Sigmoid colon (tissue), 4 donors: Measurements from ENCODE around the gene RABGAP1.

ENCODE experiments used
- CTCF ChIP-seq, 4 experiments: fragments of 450-650 bp in 3 of 4; fragments of 200-600 bp in 1 of 4; IDR thresholded peaks; one replicate each; pipeline ENCODE4 v1.5.1; 2016 to 2019; ENCODE audit warnings: antibody characterized with exemption in 4 of 4, mild to moderate bottlenecking in 3 of 4, moderate library complexity in 2 of 4
- EP300 ChIP-seq, 4 donors: sonication (generic); formaldehyde crosslinking; IDR thresholded peaks; one replicate each; pipeline ENCODE4 v1.6.1; 2017; ENCODE audit warnings: antibody characterized with exemption in 4 of 4
- POLR2A ChIP-seq, 2 donors: fragments of 450-650 bp; IDR thresholded peaks; one replicate each; pipeline ENCODE4 v1.6.1; 2016; ENCODE audit warnings: antibody characterized with exemption in 2 of 2, mild to moderate bottlenecking in 2 of 2, moderate library complexity in 2 of 2

GRCh38 chr9:122922713-122923112 is 18.1 kb upstream of the RABGAP1 start:
- no peak for TF ChIP-seq POLR2A (IDR thresholded peaks at IDR 0.05)
- TF ChIP-seq CTCF (IDR thresholded peaks at IDR 0.05), result no peak
- no peak for TF ChIP-seq EP300 (IDR thresholded peaks at IDR 0.05)
